ENCODE results near the gene G6PC1.

The G6PC1 gene

DNA sequence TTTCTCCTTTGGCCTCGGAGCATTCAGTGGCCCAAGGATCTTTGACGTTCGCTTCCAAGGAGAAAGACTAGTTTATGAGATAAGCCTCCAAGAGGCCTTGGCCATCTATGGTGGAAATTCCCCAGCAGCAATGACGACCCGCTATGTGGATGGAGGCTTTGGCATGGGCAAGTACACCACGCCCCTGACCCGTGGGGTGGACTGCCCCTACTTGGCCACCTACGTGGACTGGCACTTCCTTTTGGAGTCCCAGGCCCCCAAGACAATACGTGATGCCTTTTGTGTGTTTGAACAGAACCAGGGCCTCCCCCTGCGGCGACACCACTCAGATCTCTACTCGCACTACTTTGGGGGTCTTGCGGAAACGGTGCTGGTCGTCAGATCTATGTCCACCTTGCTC lies 48.2 kb upstream of the G6PC1 start:
- Histone ChIP-seq H3K4me3 (ENCODE audit: insufficient read depth, low read length, poor library complexity, severe bottlenecking) (no peak overlapping the region), H3K9ac (ENCODE audit: low read length) (no peak overlapping the region), H3K27me3 (ENCODE audit: low read length) (no peaks in the 10 kb centered on the region), H3F3A (ENCODE audit: insufficient read depth) (no peaks in the 10 kb centered on the region), H3K4me2 (ENCODE audit: low read depth, low read length, poor library complexity, severe bottlenecking) (no peak overlapping the region), H3K79me2 (ENCODE audit: insufficient read depth, low read length) (no peaks in the 10 kb centered on the region), H4K20me1 (ENCODE audit: low read depth, low read length) (no peaks in the 10 kb centered on the region), H2AFZ (ENCODE audit: low read depth, low read length, severe bottlenecking) (no peak overlapping the region), H3K9me2 (replicated peaks; ENCODE audit: insufficient read depth, low read length) (no peaks in the 10 kb centered on the region), H3K36me3 (ENCODE audit: low read length) (no peaks in the 10 kb centered on the region), H3K9me3 (ENCODE audit: insufficient read depth, low read length) (no peaks in the 10 kb centered on the region), H3K27ac (ENCODE audit: low read depth, low read length) (no peak overlapping the region)
- no peak for TF ChIP-seq EZH2phosphoT487 (conservative IDR thresholded peaks at IDR 0.05; ENCODE audit: low read length)
- TF ChIP-seq, protein P1, sequence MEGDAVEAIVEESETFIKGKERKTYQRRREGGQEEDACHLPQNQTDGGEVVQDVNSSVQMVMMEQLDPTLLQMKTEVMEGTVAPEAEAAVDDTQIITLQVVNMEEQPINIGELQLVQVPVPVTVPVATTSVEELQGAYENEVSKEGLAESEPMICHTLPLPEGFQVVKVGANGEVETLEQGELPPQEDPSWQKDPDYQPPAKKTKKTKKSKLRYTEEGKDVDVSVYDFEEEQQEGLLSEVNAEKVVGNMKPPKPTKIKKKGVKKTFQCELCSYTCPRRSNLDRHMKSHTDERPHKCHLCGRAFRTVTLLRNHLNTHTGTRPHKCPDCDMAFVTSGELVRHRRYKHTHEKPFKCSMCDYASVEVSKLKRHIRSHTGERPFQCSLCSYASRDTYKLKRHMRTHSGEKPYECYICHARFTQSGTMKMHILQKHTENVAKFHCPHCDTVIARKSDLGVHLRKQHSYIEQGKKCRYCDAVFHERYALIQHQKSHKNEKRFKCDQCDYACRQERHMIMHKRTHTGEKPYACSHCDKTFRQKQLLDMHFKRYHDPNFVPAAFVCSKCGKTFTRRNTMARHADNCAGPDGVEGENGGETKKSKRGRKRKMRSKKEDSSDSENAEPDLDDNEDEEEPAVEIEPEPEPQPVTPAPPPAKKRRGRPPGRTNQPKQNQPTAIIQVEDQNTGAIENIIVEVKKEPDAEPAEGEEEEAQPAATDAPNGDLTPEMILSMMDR (IDR thresholded peaks at IDR 0.05; ENCODE audit: insufficient read depth, low read length, poor library complexity, severe bottlenecking) = no peak

DNA sequence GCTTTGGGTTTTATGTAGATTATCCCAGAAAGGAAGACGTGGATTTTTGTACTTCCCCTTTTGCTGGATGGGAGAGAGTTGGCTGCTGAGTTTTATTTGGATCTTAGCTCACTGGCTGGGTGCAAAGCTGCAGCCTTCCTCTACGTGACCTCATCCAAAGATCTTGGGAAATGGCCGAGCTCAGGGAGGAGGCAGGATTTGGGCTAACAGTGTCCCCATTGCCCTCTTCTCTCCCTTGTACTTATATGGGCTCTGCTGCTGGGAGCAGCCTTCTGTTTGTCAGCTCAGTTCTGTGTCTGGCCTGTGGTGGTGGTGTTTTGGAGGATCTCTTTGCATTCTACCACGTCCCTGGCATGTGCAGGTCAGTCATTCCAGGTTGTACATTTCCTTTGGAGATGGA lies 47.6 kb upstream of the G6PC1 start:
- no peaks in the 10 kb centered on the region for H3K9me2 ChIP-seq (replicated peaks; ENCODE audit: insufficient read depth, low read length)
- H3K4me3 ChIP-seq (ENCODE audit: insufficient read depth, low read length, poor library complexity, severe bottlenecking) = no peak overlapping the region
- no peaks in the 10 kb centered on the region for H3F3A ChIP-seq (ENCODE audit: insufficient read depth)
- TF ChIP-seq EZH2phosphoT487 (conservative IDR thresholded peaks at IDR 0.05; ENCODE audit: low read length) = no peak
- TF ChIP-seq, protein P1 (IDR thresholded peaks at IDR 0.05; ENCODE audit: insufficient read depth, low read length, poor library complexity, severe bottlenecking) = no peak
- H3K27me3 ChIP-seq (ENCODE audit: low read length) = no peaks in the 10 kb centered on the region
- H3K27ac ChIP-seq (ENCODE audit: low read depth, low read length) = no peak overlapping the region
- H3K79me2 ChIP-seq (ENCODE audit: insufficient read depth, low read length) = no peaks in the 10 kb centered on the region
- H3K4me2 ChIP-seq (ENCODE audit: low read depth, low read length, poor library complexity, severe bottlenecking) = no peak overlapping the region
- H3K36me3 ChIP-seq (ENCODE audit: low read length) = no peaks in the 10 kb centered on the region
- no peaks in the 10 kb centered on the region for H4K20me1 ChIP-seq (ENCODE audit: low read depth, low read length)
- no peaks in the 10 kb centered on the region for H3K9me3 ChIP-seq (ENCODE audit: insufficient read depth, low read length)
- H2AFZ ChIP-seq (ENCODE audit: low read depth, low read length, severe bottlenecking) = no peak overlapping the region
- no peak overlapping the region for H3K9ac ChIP-seq (ENCODE audit: low read length)

DNA sequence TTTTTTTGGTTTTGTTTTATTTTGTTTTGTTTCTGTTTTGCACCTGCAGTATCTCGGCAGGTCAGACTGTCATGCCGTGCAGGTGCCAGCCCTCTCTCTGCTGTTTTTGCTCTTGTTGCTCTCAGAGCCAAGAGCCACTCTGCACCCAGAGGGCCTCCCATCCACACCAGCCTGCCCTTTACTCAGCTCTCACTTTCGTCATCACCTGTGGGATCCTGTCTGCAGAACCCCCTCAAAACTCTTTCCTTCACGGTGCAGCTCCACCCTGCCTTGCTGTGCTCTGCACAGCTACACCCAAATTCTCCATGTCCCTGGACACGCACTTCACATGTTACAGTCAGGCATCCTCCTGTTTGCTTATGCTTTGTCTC lies 47.0 kb upstream of the G6PC1 start:
- Histone ChIP-seq H3K9me2 (replicated peaks; ENCODE audit: insufficient read depth, low read length) (no peaks in the 10 kb centered on the region), H3K79me2 (ENCODE audit: insufficient read depth, low read length) (no peaks in the 10 kb centered on the region), H3K27me3 (ENCODE audit: low read length) (no peaks in the 10 kb centered on the region), H3F3A (ENCODE audit: insufficient read depth) (no peaks in the 10 kb centered on the region), H3K4me3 (ENCODE audit: insufficient read depth, low read length, poor library complexity, severe bottlenecking) (no peak overlapping the region), H2AFZ (ENCODE audit: low read depth, low read length, severe bottlenecking) (no peak overlapping the region), H3K36me3 (ENCODE audit: low read length) (no peaks in the 10 kb centered on the region), H4K20me1 (ENCODE audit: low read depth, low read length) (no peaks in the 10 kb centered on the region), H3K27ac (ENCODE audit: low read depth, low read length) (no peak overlapping the region), H3K9me3 (ENCODE audit: insufficient read depth, low read length) (no peaks in the 10 kb centered on the region), H3K9ac (ENCODE audit: low read length) (no peak overlapping the region), H3K4me2 (ENCODE audit: low read depth, low read length, poor library complexity, severe bottlenecking) (no peak overlapping the region)
- no peak for TF ChIP-seq EZH2phosphoT487 (conservative IDR thresholded peaks at IDR 0.05; ENCODE audit: low read length)
- TF ChIP-seq, protein P1 (IDR thresholded peaks at IDR 0.05; ENCODE audit: insufficient read depth, low read length, poor library complexity, severe bottlenecking) = no peak
